ENCODE results near the gene SLFN12. TPM values are rescaled to one million over a fixed set of nuclear protein-coding genes. Genes with fewer than 3 reads are reported as not detected.
"Not testable (repeated sequence)": the region's sequence is repeated elsewhere in the genome, so short reads cannot be mapped to it uniquely, and the experiment has no call there.

SLFN12 gene
- total and polyA plus RNA-seq, 2 donors from 2014 or later: 2.3 to 13.3 TPM

- Histone ChIP-seq H3K4me1 (ENCODE audit: control insufficient read depth in 2 of 3, insufficient read depth in 2 of 3, low read depth in 1 of 3, low read length in 3 of 3) (no peaks in the 10 kb centered on the region), H3K27me3 (ENCODE audit: control insufficient read depth, insufficient read depth, low read length) (peaks cover 18% of the 10 kb centered on the region), H3K4me3 (ENCODE audit: low read length in 3 of 3) (no peak overlapping the region), H3K27ac (ENCODE audit: low read depth in 2 of 2, low read length in 2 of 2) (no peak overlapping the region), H3K36me3 (ENCODE audit: control insufficient read depth in 2 of 3, insufficient read depth in 3 of 3, low read length in 3 of 3) (no peaks in the 10 kb centered on the region), H3K9ac (ENCODE audit: low read length in 3 of 3) (no peak overlapping the region), H3K9me3 (ENCODE audit: control insufficient read depth in 2 of 3, insufficient read depth in 1 of 3, low read length in 3 of 3) (no peaks in the 10 kb centered on the region)
- intact Hi-C loops (cut with DNase I): no loop called here
- DNase-seq: no peak
- TF ChIP-seq, protein P1, sequence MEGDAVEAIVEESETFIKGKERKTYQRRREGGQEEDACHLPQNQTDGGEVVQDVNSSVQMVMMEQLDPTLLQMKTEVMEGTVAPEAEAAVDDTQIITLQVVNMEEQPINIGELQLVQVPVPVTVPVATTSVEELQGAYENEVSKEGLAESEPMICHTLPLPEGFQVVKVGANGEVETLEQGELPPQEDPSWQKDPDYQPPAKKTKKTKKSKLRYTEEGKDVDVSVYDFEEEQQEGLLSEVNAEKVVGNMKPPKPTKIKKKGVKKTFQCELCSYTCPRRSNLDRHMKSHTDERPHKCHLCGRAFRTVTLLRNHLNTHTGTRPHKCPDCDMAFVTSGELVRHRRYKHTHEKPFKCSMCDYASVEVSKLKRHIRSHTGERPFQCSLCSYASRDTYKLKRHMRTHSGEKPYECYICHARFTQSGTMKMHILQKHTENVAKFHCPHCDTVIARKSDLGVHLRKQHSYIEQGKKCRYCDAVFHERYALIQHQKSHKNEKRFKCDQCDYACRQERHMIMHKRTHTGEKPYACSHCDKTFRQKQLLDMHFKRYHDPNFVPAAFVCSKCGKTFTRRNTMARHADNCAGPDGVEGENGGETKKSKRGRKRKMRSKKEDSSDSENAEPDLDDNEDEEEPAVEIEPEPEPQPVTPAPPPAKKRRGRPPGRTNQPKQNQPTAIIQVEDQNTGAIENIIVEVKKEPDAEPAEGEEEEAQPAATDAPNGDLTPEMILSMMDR (IDR thresholded peaks at IDR 0.05; ENCODE audit: borderline replicate concordance, extremely low read depth, insufficient read depth): no peak
- FAIRE-seq: no peak
These were observed 44.1 kb upstream of the SLFN12 start for GRCh38 chr17:35476283-35476820.

- no peak overlapping the region for H3K4me3 ChIP-seq (ENCODE audit: low read length in 3 of 3)
- H3K9me3 ChIP-seq (ENCODE audit: control insufficient read depth in 2 of 3, insufficient read depth in 1 of 3, low read length in 3 of 3): no peaks in the 10 kb centered on the region
- no peak for DNase-seq
- no peaks in the 10 kb centered on the region for H3K4me1 ChIP-seq (ENCODE audit: control insufficient read depth in 2 of 3, insufficient read depth in 2 of 3, low read depth in 1 of 3, low read length in 3 of 3)
- no peak overlapping the region for H3K9ac ChIP-seq (ENCODE audit: low read length in 3 of 3)
- intact Hi-C loops (cut with DNase I): no loop called here
- no peaks in the 10 kb centered on the region for H3K36me3 ChIP-seq (ENCODE audit: control insufficient read depth in 2 of 3, insufficient read depth in 3 of 3, low read length in 3 of 3)
- FAIRE-seq: no peak
- H3K27ac ChIP-seq (ENCODE audit: low read depth in 2 of 2, low read length in 2 of 2): no peak overlapping the region
- peaks cover 5% of the 10 kb centered on the region for H3K27me3 ChIP-seq (ENCODE audit: control insufficient read depth, insufficient read depth, low read length)
- TF ChIP-seq, protein P1 (IDR thresholded peaks at IDR 0.05; ENCODE audit: borderline replicate concordance, extremely low read depth, insufficient read depth): no peak
These were observed 36.2 kb upstream of the SLFN12 start for GRCh38 chr17:35468475-35468874.

DNA sequence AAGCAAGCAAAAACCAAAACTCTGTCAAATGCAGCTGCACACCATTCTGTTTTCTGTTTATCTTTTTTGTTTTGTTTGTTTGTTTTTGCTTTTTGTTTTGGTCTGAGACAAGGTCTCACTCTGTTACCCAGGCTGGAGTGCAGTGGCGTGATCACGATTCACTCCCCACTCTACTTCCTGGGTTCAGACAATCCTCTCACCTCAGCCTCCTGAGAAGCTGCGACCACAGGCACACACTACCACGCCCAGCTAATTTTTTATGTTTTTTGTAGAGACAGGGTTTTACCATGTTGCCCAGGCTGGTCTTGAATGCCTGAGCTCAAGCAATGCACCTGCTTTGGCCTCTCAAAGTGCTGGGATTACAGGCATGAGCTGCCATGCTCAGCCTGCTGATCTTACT lies 35.5 kb upstream of the SLFN12 start:
- intact Hi-C loops (cut with DNase I): no loop called here
- Histone ChIP-seq H3K36me3 (ENCODE audit: control insufficient read depth in 2 of 3, insufficient read depth in 3 of 3, low read length in 3 of 3) (no peaks in the 10 kb centered on the region), H3K4me3 (ENCODE audit: low read length in 3 of 3) (no peak overlapping the region), H3K9ac (ENCODE audit: low read length in 3 of 3) (no peak overlapping the region), H3K9me3 (ENCODE audit: control insufficient read depth in 2 of 3, insufficient read depth in 1 of 3, low read length in 3 of 3) (no peaks in the 10 kb centered on the region), H3K27me3 (ENCODE audit: control insufficient read depth, insufficient read depth, low read length) (peaks cover 8% of the 10 kb centered on the region), H3K27ac (ENCODE audit: low read depth in 2 of 2, low read length in 2 of 2) (no peak overlapping the region), H3K4me1 (ENCODE audit: control insufficient read depth in 2 of 3, insufficient read depth in 2 of 3, low read depth in 1 of 3, low read length in 3 of 3) (no peaks in the 10 kb centered on the region)
- TF ChIP-seq, protein P1 (IDR thresholded peaks at IDR 0.05; ENCODE audit: borderline replicate concordance, extremely low read depth, insufficient read depth): no peak
- no peak for DNase-seq
- no peak for FAIRE-seq

DNA sequence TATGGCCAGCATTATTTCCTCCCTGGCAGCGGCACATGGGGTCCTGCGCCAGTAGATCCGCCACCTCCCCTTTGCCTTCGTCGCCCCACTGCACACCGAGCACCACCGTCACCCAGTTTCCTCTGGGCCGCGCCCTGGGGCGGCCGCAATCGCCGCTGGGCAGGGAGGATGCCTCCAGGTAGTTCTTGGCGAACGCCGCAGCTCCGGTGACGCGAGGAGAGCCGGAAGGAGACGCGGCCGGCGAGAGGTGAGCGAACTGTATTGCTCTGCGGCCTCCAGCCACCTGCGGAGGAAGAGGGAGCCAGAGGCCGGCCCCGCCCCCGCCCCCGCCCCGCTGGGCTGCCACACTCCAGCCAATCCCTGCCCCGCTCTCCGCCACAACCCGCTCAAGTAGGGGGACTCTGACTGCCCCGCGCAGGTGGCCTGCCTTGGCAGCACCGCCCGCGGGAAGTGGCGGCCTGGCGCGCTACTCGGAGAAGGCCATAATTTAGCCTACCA lies 28.1 kb upstream of the SLFN12 start:
- Histone ChIP-seq H3K9ac (ENCODE audit: low read length in 3 of 3) (no peak overlapping the region), H3K4me1 (ENCODE audit: control insufficient read depth in 2 of 3, insufficient read depth in 2 of 3, low read depth in 1 of 3, low read length in 3 of 3) (no peaks in the 10 kb centered on the region), H3K36me3 (ENCODE audit: control insufficient read depth in 2 of 3, insufficient read depth in 3 of 3, low read length in 3 of 3) (no peaks in the 10 kb centered on the region), H3K9me3 (ENCODE audit: control insufficient read depth in 2 of 3, insufficient read depth in 1 of 3, low read length in 3 of 3) (no peaks in the 10 kb centered on the region), H3K27me3 (ENCODE audit: control insufficient read depth, insufficient read depth, low read length) (peaks cover 31% of the 10 kb centered on the region), H3K4me3 (ENCODE audit: low read length in 3 of 3) (peak overlapping the region in 2 of 3 donors; percentile 26 to 52), H3K27ac (ENCODE audit: low read depth in 2 of 2, low read length in 2 of 2) (no peak overlapping the region)
- FAIRE-seq: no peak
- intact Hi-C loops (cut with DNase I): no loop called here
- peak; percentile 69 to 92 (median 76) for DNase-seq
- TF ChIP-seq, protein P1 (IDR thresholded peaks at IDR 0.05; ENCODE audit: borderline replicate concordance, extremely low read depth, insufficient read depth): no peak

DNA sequence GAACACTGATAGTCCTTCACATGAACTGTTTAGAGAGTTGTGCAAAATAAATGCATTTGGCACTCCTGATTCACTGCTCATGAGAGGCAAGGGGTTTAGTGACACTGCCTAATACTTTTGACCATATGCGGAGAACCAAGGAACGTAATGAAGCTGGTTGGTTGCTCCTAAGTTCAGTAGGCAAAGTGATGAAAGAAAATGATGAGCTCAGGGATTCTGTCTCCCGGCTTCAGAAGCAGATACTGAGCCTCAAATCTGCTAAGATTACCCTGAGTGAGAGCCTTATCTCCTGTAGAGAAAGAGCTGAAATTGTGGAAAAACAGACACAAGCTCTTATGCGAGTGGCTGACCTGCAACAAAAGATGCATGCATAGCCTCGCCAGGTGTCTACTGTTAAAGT lies 21.7 kb upstream of the SLFN12 start:
- H3K36me3 ChIP-seq (ENCODE audit: control insufficient read depth in 2 of 3, insufficient read depth in 3 of 3, low read length in 3 of 3); H3K9me3 ChIP-seq (ENCODE audit: control insufficient read depth in 2 of 3, insufficient read depth in 1 of 3, low read length in 3 of 3); DNase-seq; FAIRE-seq; H3K4me3 ChIP-seq (ENCODE audit: low read length in 3 of 3); H3K4me1 ChIP-seq (ENCODE audit: control insufficient read depth in 2 of 3, insufficient read depth in 2 of 3, low read depth in 1 of 3, low read length in 3 of 3); H3K9ac ChIP-seq (ENCODE audit: low read length in 3 of 3); H3K27ac ChIP-seq (ENCODE audit: low read depth in 2 of 2, low read length in 2 of 2); intact Hi-C loops (cut with DNase I): not testable (repeated sequence)
- peaks cover 21% of the 10 kb centered on the region for H3K27me3 ChIP-seq (ENCODE audit: control insufficient read depth, insufficient read depth, low read length)

Data from kidney (tissue), 14 donors.